SW 1271 (cell line): ENCODE data around the gene ZNF430.
A peak's percentile ranks its signal among the peaks of the same experiment; 100 is the strongest.
"Not testable (repeated sequence)": the region's sequence is repeated elsewhere in the genome, so short reads cannot be mapped to it uniquely, and the experiment has no call there.

Experiments used
- DNase-seq, 2 experiments: peaks; one replicate each; lab custom pipeline; 2025; lab: John Stamatoyannopoulos, UW

The ZNF430 gene

GRCh38 chr19:21020298-21021227, at the start of gene ZNF430:
ZNF430 (plus strand) TSS chr19:21020657; CDS start chr19:21020801, 144 bp downstream.
- peak; percentile 89 to 94 for DNase-seq

GRCh38 chr19:20992788-20993187, 27.7 kb upstream of the ZNF430 start:
- DNase-seq = not testable (repeated sequence)

- no peak for DNase-seq
Measured at GRCh38 chr19:20999731-21000352, 20.6 kb upstream of the ZNF430 start.

- DNase-seq = not testable (repeated sequence)
Measured at GRCh38 chr19:21021238-21021637, 781 bp downstream of the ZNF430 start.

- no peak for DNase-seq
Measured at GRCh38 chr19:21022996-21023395, 2.5 kb downstream of the ZNF430 start.

GRCh38 chr19:21023901-21024300, 3.4 kb downstream of the ZNF430 start:
- DNase-seq = no peak

- DNase-seq = no peak
Measured at GRCh38 chr19:21028969-21029268, 8.5 kb downstream of the ZNF430 start.

- no peak for DNase-seq
Measured at GRCh38 chr19:21045028-21045427, 24.6 kb downstream of the ZNF430 start.

GRCh38 chr19:21046489-21046888, 26.0 kb downstream of the ZNF430 start:
- no peak for DNase-seq

- no peak for DNase-seq
Measured at GRCh38 chr19:21047716-21048115, 27.3 kb downstream of the ZNF430 start.

GRCh38 chr19:21052902-21053301, 32.4 kb downstream of the ZNF430 start:
- no peak for DNase-seq

- no peak for DNase-seq
Measured at GRCh38 chr19:21065336-21065735, 44.9 kb downstream of the ZNF430 start.

- DNase-seq = peak; percentile 84 to 90
Measured at GRCh38 chr19:21082011-21082975, 61.8 kb downstream of the ZNF430 start, which contains the start of gene ZNF714. ZNF714 (plus strand) TSS chr19:21082203; CDS start chr19:21098269, 16,066 bp downstream.

- DNase-seq = no peak
Measured at GRCh38 chr19:21084343-21084742, 63.9 kb downstream of the ZNF430 start.

- no peak for DNase-seq
Measured at GRCh38 chr19:21087871-21088270, 67.4 kb downstream of the ZNF430 start.

GRCh38 chr19:21092109-21092508, 71.7 kb downstream of the ZNF430 start:
- DNase-seq = no peak

GRCh38 chr19:21094347-21095025, 74.0 kb downstream of the ZNF430 start:
- DNase-seq = no peak

- no peak for DNase-seq
Measured at GRCh38 chr19:21098291-21098690, 77.8 kb downstream of the ZNF430 start.

GRCh38 chr19:21101521-21102242, 81.2 kb downstream of the ZNF430 start:
- DNase-seq = no peak

- DNase-seq = no peak
Measured at GRCh38 chr19:21109116-21109515, 88.7 kb downstream of the ZNF430 start.
